Measurements from ENCODE around the gene PNPLA2. TPM values are rescaled to one million over a fixed set of nuclear protein-coding genes. Genes with fewer than 3 reads are reported as not detected.

Gene PNPLA2
- total RNA-seq, 4 donors from 2014 or later, result 71.8 to 254 (median 163) TPM

DNA sequence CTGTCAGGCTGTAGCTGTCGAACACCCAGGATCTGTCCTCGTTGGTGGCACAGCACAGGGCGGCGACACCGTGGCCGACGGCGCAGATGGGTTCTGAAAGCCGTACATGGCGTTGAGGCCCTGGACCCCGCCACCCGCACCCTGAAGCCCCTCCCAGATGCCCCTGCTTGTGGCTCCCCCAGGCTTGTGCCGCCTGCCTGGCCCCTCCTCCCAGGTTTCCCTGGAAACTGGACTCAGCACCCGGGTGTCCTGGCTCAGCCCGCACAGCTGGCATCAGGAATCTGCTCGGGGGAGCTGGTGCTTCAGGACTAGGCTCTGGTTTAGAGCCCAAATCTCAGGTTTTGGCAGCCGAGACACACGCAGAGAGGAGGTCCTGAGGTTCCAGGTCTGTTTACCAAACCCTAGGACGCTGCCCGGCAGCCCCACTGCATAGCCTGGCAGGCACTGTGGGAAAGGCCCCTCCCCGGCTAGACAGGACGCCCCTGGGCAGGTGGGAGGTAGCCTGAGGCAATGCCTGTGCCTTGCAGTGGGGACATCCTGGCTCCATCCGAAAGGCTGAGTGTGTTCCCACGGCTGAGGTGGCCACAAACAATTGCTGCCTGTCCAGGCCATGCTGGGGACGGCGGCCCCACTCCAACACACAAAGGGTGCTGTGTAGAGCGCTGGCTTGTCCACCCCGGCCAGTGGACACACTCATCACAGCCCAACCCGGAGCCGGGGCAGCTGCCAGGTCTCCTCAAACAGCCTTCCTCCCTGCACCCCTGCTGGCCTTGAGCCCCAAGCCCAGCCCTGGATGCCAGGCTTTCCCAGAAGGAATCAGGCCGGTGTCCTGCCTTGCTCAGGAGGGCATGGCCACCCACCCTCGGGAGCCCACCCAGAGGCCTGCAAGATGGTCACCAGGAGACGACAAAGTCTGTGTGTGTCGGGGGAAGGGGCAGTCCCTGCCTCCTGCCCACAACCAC, 46.0 kb upstream of the PNPLA2 start:
- no peak overlapping the region for H3K27ac ChIP-seq
- no peak for TF ChIP-seq POLR2A (IDR thresholded peaks at IDR 0.05)
- TF ChIP-seq, protein P1, sequence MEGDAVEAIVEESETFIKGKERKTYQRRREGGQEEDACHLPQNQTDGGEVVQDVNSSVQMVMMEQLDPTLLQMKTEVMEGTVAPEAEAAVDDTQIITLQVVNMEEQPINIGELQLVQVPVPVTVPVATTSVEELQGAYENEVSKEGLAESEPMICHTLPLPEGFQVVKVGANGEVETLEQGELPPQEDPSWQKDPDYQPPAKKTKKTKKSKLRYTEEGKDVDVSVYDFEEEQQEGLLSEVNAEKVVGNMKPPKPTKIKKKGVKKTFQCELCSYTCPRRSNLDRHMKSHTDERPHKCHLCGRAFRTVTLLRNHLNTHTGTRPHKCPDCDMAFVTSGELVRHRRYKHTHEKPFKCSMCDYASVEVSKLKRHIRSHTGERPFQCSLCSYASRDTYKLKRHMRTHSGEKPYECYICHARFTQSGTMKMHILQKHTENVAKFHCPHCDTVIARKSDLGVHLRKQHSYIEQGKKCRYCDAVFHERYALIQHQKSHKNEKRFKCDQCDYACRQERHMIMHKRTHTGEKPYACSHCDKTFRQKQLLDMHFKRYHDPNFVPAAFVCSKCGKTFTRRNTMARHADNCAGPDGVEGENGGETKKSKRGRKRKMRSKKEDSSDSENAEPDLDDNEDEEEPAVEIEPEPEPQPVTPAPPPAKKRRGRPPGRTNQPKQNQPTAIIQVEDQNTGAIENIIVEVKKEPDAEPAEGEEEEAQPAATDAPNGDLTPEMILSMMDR (IDR thresholded peaks at IDR 0.05), result no peak
- H3K4me1 ChIP-seq, result peaks cover 0 to 21% (median 8%) of the 10 kb centered on the region in 4 donors
- peaks cover 0 to 41% (median 0%) of the 10 kb centered on the region in 3 donors for H3K36me3 ChIP-seq
- no peaks in the 10 kb centered on the region for H3K27me3 ChIP-seq
- H3K9me3 ChIP-seq, result no peaks in the 10 kb centered on the region
- no peak overlapping the region for H3K4me3 ChIP-seq
- DNase-seq, result no peak

GRCh38 chr11:773425-773824, 45.3 kb upstream of the PNPLA2 start:
- Histone ChIP-seq H3K4me3 (no peak overlapping the region), H3K4me1 (peaks cover 0 to 25% (median 11%) of the 10 kb centered on the region in 4 donors), H3K27ac (no peak overlapping the region), H3K36me3 (peaks cover 0 to 41% (median 0%) of the 10 kb centered on the region in 3 donors), H3K9me3 (no peaks in the 10 kb centered on the region), H3K27me3 (no peaks in the 10 kb centered on the region)
- TF ChIP-seq, protein P1 (IDR thresholded peaks at IDR 0.05), result no peak
- TF ChIP-seq POLR2A (IDR thresholded peaks at IDR 0.05), result no peak
- DNase-seq, result no peak

DNA sequence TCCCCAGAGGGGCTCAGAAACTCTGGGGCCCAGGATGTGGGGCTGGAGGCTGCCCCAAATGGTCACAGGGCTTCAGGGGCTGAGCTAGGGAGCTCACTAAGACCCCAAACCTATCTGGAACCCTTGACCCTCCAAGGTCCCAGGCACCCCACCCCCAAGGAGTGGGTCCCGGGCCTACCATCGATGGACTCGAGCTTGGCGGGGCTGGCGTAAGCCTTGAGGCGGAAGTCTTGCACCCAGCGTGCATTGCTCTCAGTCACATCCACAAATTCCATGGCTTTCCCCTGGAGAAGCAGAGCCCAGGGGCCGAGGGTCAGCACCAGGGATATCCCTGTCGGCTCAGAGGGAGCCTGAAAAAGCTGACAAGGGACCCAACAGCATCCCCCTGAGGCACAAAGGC, 44.9 kb upstream of the PNPLA2 start:
- TF ChIP-seq, protein P1 (IDR thresholded peaks at IDR 0.05), result no peak
- no peak for TF ChIP-seq POLR2A (IDR thresholded peaks at IDR 0.05)
- no peak overlapping the region for H3K4me3 ChIP-seq
- H3K4me1 ChIP-seq, result peaks cover 0 to 29% (median 12%) of the 10 kb centered on the region in 4 donors
- H3K27me3 ChIP-seq, result no peaks in the 10 kb centered on the region
- no peak overlapping the region for H3K27ac ChIP-seq
- peaks cover 0 to 41% (median 0%) of the 10 kb centered on the region in 3 donors for H3K36me3 ChIP-seq
- no peak for DNase-seq
- H3K9me3 ChIP-seq, result no peaks in the 10 kb centered on the region

- Histone ChIP-seq H3K27ac (no peak overlapping the region), H3K4me1 (peaks cover 0 to 41% (median 12%) of the 10 kb centered on the region in 4 donors), H3K27me3 (no peaks in the 10 kb centered on the region), H3K9me3 (no peaks in the 10 kb centered on the region), H3K4me3 (no peak overlapping the region), H3K36me3 (peaks cover 0 to 38% (median 0%) of the 10 kb centered on the region in 3 donors)
- DNase-seq, result no peak
- TF ChIP-seq, protein P1 (IDR thresholded peaks at IDR 0.05), result no peak
- no peak for TF ChIP-seq POLR2A (IDR thresholded peaks at IDR 0.05)
Observed at GRCh38 chr11:774873-775592, 43.7 kb upstream of the PNPLA2 start.

- Histone ChIP-seq H3K27ac (peak overlapping the region in 2 of 4 donors; percentile 86 to 92), H3K4me3 (peak overlapping the region; percentile 70 to 97 (median 81)), H3K9me3 (no peaks in the 10 kb centered on the region), H3K36me3 (peaks cover 0 to 32% (median 0%) of the 10 kb centered on the region in 3 donors), H3K27me3 (no peaks in the 10 kb centered on the region), H3K4me1 (peaks cover 0 to 42% (median 12%) of the 10 kb centered on the region in 4 donors)
- DNase-seq, result no peak
- TF ChIP-seq, protein P1 (IDR thresholded peaks at IDR 0.05), result no peak
- TF ChIP-seq POLR2A (IDR thresholded peaks at IDR 0.05), result no peak
Observed at GRCh38 chr11:776263-776560, 42.5 kb upstream of the PNPLA2 start.

All from Peyer's patch (tissue), 4 donors.